Measurements from ENCODE around the gene TVP23C.
"Not testable (repeated sequence)": the region's sequence is repeated elsewhere in the genome, so short reads cannot be mapped to it uniquely, and the experiment has no call there.

Gene TVP23C

DNA sequence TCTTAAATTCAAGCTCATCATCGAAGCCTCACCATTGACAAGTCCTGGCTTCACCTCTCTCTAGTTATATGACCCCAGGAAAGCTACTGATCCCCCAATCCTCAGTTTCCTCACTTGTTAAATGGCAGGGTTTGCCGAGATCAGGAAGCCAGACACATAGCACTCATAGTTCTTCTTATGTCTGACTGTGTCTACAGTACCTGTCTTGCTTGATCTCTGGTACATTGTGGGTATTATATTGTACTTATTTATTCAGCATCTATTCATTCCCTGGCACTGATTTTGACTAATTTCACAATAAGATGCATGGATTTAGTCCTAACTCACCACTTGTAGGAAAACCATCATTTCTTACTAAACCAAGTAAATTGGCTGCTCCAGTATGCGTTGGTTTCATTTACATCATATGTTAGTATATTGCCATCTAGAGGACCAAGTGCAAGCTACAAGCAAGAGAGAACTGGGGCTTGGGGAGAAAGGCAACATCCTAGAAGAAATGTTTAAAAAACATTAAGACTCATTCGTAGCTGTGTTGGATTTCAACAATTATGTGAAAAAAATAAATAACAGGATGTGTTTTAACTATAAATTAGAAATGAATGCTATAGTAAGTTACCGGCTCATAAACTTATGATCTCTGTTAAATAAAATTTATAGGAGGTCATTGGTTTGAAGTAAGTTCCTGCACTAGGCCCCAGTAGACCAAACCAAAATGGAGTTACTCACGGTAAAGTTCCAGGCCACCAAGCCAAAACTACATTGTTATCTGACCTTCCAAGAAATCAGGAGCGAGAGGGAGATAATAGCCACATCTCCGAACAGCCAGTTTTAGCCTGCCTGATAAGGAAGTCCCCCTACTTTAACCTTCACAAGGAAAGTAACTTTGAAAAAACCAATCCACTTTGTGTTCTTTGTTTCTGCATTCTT, 36.7 kb downstream of the TVP23C start:
- FAIRE-seq, result not testable (repeated sequence)

DNA sequence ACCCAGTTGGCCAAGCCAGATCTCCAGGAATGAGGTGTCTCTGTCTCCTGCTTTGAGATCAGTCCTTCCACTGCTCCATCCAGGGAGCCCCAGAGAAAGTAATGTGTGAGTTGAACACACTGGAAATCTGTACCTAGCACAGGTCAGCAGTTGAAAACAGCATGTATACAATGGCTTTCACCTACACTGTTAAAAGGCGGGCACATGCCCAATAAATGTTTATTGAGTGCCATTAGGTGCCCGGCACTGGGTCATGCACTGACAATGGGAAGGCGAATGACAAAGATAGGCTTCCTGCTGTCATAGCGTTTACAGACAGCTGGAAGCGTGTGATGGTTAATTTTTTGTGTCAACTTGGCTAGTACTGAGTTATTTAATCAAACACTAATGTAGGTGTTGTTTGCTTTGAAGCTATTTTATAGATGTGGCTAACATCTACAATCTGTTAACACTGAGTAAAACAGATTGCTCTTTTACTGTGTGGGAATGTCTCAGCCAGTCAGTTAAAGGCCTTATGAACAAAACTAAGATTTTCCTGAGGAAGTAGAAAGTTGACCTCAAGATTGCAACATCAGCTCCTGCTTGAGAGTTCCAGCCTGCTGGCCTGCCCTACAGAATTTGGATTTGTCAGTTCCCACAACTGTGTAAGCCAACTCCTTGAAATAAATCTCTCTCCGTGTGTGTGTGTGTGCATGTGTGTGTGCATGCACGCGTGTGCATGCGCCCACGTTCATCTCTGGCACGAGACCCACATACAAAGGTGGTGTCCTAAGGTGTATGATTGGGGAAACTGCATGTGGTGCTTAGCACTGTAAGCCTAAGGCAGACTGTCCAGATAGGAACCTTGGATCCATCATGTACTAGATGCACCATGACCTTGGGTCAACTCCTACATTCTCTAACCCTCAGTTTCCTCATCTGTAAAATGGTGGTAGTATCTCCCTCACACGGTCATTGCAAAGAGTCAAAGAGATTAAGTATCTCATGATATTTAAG, 38.0 kb downstream of the TVP23C start:
- not testable (repeated sequence) for FAIRE-seq

DNA sequence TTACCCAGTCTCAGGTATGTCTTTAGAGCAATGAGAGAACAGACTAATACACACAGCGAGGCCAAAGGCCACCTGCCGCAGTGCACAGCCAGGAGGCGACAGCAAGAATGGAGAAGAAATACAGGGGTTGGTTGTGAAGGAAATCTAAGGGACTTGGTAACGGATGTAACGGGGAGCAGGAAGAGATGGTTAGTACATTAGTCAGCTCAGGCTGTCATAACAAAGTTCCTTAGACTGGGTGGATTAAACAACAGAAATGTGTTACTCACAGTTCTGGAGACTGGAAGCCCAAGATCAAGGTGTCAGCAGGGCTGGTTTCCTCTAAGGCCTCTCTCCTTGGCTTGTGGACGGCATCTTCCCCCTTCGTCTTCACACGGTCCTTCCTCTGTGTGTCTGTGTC, 47.1 kb downstream of the TVP23C start:
- no peak for FAIRE-seq

DNA sequence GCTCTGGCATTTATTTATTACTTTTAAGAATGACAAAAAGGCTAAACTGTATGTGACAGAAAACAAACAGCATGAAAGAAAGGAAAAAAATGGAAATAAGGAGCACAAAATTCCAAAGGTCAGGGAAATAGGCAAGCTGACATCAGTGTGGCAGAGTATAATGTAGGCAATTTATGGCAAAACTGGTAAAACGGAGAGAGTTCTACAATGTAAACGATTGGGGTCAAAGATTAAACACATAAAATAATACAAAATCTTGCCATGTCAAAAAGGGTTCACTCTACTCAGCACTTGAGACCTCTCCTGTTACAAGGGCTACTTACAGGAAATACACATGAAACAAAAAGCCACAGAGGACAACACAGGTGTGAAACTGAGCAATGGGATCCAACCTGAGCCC, 48.8 kb downstream of the TVP23C start:
- FAIRE-seq, result no peak

DNA sequence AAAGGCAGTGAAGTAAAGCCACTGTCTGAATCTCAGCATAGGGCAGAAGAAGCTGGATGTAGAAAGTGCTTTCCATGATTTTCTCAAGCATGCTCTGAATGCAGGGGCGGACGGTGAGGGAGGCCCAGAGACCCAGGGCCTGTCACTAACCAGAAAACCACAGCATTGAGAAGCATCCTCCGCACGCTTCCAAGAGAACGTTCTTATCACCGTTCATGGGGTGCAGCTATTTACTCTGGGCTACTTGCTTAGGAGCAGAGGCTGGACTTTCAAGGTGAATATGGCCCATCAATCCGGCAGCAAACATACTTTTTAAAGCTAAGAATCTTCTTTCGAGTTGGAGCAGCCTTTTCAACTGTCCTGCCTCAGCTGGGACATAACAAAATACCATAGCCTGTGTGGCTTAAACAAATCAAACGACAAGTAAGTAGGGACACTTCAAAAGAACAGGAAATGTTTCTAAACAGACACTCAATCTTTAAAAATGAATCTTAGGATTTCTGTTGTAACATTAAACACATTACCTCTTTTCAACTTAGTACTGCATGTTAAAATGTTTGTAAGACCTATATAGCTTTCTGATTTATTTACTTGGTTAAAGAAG, 49.3 kb downstream of the TVP23C start:
- no peak for FAIRE-seq

DNA sequence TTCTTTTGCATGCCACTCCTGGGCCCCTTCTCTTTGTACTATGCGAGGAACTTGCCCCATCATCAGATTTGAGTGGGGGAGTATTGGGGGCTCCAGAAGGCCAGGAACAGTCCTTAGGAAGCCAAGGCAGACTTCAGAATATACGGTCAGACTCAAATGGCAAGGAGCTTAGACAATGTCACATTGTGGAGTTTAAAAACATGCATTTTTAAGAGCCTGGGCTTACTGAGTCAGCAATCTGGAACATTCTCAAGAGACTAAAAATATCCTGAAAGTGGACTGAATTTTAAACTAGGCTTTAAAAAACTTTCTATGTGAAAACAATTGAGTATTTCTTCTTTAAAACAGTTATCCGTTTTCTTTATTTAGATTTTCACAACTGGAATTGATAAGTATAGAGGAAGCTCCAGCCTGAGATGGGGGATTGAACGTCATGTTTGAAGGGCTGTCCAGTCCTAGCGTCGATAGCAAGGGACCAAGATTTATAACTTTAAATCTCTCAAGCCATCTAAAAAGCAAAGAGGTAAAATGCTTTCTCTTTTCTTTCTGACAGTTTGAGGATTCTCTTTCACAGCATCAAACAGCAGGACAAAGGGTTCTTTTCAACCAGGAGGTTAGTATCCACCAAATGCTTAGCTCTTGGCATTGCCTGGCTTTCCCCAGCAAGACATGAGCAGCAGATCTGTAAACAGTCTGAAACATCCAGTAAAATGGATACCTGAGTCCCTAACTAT, 50.1 kb downstream of the TVP23C start:
- no peak for FAIRE-seq

DNA sequence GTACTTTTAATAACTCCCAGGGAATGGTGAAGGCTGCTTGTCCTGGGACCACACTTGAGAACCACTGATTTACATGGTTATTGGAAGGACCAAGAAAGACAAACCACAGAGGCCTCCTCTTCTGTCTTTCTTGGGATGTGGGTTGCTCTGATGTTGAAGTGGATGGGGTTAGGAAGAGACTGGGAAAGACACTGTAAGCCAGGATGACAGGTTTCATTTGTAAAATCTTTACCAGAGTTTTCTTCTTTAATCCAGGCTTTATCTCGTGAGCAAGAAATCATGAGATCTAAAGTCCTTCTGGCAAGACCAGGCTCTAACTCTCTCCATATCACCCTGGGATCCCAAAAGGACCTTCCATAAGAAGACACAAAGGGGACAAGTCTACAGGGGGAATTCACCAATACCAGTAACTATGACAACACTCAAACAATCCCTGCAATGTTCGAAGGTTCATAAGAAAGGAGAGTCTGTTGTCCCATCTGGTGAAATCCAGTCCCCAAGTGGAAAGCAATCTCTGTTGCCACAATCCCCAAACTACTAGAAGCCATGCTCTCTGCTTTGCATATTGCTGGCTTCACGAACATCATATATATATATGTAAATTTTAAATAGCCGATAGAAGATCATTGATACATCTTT, 51.1 kb downstream of the TVP23C start:
- FAIRE-seq, result no peak

DNA sequence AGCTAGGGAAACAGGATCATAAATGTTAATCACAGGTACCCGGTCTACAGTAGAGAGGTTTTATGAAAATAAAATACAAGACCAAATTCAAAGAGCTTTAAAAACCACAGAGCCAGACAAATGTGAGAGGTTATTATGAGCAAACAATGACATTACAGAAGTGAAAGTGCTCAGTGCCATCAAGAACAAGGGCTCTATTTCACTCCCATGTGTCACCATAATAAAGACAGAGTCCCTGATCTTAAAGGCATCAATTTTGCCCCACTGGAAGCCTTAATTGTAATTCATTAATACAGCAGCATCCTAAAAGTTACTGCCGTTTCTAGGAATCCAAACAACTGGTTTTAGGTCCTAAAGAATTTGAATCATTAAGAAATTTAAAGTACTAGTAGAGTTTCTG, 52.1 kb downstream of the TVP23C start:
- no peak for FAIRE-seq

DNA sequence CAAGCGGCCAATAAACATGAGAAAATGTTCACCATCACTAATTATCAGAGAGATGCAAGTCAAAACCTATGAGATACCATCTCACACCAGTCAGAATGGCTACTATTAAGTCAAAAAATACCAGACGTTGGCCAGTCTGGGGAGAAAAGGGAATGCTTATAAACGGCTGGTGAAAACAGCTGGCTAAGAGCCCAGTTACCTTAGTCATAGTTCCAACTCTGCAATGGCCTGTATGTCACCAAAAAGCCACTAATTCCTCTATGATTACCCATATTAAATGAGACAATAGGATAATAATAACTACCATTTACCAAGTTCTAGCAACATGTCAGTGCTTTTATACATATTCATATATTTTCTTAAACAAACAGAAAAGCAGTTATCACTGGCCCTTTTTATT, 52.9 kb downstream of the TVP23C start:
- FAIRE-seq, result no peak

DNA sequence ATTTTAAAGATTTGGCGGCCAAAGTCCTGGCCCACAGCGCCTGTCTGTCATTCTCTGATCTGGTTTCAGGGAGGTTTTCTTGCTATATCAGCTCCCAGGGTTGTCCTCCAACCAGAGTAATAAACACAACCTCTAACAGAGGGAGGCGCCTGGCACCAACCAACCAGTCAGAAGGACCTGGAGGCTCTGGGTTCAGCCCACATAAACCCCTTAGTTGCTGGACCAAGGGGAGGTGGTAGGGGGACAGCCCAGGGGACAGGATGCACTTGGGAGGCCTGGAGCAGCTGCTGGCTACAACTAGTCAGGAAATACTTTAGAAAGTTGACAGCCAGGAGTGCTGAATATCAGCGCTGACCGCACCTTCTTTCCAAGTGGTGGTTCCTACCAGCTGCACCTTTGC, 54.2 kb downstream of the TVP23C start:
- no peak for FAIRE-seq

DNA sequence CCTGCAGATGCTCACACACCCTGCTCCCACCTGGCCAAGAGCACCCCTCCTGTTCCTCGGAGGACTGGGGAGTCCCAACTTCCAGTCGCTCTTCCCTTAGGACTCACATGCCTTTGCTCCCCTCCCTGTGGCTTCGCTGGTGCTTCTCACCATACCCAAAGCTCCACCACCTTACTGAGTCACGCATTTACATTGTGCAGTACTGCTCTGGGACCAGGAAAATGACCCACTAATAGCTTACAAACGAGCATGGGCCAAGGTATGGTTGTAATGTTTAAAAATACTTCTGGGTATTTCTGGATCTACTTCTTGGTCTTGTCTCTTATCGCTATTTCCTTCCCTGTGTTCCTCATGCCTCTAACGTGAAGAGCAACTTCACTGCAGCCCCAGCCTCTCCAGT, 54.8 kb downstream of the TVP23C start:
- FAIRE-seq, result no peak

DNA sequence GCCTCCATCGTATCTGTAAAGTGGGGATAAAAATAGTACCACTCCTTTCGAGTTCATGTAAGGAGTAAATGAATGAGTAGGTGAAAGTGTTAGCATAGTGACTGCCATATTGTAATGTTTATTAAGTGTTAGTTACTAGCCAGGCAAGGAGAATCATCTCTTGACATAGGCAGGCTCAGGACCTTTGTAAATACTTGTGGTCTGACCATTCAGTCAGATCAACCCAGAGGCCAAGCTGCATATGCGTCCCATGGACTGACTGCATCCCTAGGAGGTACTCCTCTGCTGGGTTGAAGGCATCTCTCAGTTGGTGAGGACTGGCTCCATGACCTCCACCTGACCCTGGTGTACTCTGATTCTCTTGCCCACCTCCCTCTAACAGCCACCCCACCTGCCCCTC, 55.4 kb downstream of the TVP23C start:
- FAIRE-seq, result no peak

DNA sequence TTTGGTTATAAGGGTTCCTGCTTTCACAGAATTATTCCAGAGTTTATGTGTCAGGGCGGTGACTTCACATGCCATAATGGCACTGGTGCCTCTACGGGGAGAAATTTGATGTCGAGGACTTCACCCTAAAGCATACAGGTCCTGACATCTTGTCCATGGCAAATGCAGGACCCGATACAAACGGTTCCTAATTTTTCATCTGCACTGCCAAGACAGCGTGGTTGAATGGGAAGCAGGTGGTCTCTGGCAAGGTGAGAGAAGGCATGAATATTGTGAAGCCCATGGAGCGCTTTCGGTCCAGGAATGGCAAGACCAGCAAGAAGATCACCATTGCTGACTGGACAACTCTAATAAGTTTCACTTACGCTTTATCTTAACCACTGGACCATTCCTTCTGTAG, 56.3 kb downstream of the TVP23C start:
- FAIRE-seq, result no peak

DNA sequence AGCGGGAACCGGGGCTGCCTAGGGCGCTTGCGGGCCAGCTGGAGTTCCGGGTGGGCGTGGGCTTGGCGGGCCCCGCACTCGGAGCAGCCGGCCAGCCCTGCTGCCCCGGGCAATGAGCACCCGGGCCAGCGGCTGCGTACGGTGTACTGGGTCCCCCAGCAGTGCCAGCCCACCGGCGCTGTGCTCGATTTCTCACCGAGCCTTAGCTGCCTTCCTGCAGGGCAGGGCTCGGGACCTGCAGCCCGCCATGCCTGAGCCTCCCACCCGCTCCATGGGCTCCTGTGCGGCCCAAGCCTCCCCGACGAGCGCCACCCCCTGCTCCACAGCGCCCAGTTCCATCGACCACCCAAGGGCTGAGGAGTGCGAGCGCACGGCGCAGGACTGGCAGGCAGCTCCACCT, 57.6 kb downstream of the TVP23C start:
- FAIRE-seq, result not testable (repeated sequence)

DNA sequence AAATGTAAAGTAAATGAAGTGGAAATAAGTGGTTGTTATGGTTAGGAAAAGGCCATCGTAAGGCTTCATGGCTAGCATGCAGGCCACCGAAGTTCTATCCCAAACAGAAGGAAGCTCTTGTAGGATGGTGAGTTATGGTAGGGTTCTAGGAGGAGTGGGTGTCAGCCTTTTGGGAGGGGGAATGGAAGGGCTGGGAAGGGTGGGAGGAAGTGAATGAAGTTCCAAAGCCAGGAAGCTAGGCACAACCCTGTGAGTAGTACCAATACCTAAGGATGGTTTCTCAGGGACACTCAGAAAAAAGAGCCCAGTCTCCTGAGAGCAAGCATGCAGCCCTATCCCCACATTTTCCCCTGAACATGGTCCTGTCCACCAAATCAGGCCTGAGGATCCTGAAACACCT, 59.6 kb downstream of the TVP23C start:
- no peak for FAIRE-seq

DNA sequence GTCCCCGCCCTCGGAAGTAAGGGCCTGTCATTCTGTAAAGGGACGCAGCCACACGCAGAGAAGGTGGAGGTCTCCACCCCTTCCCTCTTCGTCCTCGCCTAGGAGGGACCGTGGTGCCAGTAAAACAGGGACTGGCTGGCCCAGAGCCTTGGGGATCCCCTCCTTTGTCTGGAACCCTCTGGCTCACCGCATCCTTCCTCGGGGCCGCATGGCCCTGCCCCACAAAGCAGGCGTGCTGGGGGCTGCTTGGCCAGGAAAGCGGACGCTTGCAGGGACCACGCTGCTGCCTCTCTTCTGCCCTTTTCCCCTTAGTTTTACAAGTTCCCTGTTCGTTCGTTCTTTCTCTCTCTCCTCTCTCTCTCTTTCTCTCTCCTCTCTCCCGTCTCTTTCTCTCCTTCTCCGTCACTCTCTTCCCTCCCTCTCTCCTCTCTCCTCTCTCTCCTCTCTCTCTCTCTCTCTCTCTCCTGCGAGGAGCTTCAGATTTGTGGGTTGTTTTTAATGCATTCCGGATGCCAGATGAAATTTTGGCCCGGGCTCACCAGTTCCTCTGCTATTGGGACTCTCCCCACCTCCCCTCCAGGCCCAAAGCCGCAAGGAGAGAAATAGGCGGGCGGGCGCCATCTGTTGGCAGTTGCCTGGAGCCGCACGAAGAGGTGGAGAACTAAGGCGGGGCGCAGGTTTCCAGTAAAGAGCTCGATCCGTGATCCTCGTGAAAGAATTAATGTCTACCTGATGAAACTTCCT, 60.7 kb downstream of the TVP23C start:
- FAIRE-seq, result no peak

DNA sequence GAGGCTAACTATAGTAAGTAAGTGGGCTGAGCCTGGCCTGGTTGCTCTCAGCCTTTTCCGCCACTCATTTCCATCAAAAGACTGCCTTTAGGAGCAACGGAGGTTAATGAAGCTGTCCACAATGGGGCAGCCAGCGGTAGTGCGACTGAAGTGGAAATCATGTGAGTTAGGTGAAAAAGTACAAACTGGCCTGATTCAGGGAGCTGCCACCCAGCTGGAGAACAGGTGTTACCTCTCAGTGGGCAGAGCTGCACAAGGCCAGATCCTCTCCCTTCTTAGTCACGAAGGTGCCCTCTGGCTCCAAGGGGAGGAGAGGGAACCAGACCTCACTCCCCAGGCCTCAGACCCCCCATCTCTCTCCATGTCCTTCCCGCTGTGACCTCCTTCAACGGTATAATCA, 61.5 kb downstream of the TVP23C start:
- FAIRE-seq, result no peak

DNA sequence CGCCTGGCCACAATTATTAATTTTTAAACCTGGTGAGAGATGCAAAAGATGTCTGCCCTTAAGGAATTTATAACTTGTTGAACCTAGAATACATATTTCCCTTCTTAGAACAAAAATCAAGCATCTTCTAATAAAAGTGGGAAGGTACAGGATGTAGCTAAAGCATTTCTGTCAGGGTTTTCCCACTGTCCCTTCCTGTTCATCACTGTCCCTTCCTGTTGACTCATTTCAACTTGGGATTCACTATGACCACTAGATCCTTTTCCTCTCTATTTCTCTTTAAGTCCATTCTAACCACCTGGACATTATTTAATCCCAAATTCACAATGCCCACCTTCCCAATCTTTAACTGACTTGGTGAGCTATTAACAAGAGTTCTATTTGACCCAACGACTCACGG, 62.0 kb downstream of the TVP23C start:
- no peak for FAIRE-seq

DNA sequence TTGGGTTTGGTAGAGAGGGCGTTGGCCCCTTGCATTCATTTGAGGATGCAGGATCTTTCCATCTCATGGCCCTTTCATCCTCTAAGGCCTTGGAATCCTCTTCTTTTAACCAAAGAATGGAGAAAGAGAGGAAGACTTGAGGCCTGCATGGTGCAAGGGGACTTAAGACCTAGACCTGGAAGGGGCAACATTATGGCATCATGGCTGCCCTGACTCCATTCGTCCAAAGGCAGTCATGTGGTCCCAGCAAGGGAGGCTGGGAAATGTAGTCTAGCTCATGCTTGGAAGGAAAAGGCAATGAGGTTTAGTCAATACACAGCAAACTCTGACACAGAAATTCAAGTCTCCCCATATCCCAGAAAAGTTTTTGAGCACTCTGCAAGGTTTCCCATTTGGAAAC, 65.2 kb downstream of the TVP23C start:
- FAIRE-seq, result no peak

DNA sequence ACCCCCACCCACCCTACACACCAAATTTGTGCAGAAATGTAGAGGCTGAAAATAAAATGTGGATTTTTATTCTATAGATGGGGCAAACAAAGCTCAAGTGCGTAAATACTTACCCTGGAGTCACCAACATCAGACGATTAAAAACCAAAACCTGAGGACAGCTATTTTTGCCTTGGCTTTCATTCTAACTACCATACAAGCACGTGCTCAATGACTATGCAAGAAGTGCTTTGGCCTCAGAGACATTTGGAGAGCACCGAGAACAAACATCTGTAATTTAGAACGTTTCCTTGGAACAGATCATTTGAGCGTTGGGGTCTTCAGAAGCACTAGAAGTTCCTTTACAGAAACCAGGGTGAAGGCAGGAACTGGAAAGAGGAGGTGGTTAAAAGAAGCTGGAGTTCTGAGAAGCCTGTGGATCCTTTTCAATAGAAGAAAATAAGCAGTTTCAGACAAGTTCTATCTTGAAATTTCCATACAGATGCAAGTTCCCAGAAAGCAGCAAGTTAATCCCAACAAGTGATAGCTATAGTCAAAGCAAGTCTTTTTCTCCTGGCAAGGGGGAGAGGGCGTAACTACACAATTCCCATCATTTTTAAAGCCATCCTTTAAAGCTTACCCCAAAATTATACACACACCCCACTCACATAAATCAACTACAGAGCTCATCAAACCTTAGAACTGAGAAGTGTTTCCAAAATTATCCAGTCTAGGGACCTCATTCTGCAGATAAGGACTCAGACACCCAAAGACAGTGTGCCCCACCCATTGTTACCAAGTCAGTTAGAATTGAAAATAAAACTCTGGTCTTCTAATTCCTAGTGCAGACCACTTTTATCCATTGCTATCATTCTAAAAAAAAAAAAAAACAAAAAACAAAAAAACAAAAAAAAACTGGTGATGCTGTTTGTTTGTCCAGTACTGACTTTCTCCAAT, 66.3 kb downstream of the TVP23C start:
- no peak for FAIRE-seq

All from colon (tissue), 2 donors.